GM19324 (cell line): ENCODE data around the gene TMEM86A.

Experiments used
- ATAC-seq: cut with Tn5 transposase; IDR thresholded peaks from one replicate; pipeline ENCODE4 v1.9.1; 2021; ENCODE audit warnings: mild to moderate bottlenecking, moderate library complexity; ENCODE audit not compliant: unreplicated experiment, low FRiP score

The TMEM86A gene

DNA sequence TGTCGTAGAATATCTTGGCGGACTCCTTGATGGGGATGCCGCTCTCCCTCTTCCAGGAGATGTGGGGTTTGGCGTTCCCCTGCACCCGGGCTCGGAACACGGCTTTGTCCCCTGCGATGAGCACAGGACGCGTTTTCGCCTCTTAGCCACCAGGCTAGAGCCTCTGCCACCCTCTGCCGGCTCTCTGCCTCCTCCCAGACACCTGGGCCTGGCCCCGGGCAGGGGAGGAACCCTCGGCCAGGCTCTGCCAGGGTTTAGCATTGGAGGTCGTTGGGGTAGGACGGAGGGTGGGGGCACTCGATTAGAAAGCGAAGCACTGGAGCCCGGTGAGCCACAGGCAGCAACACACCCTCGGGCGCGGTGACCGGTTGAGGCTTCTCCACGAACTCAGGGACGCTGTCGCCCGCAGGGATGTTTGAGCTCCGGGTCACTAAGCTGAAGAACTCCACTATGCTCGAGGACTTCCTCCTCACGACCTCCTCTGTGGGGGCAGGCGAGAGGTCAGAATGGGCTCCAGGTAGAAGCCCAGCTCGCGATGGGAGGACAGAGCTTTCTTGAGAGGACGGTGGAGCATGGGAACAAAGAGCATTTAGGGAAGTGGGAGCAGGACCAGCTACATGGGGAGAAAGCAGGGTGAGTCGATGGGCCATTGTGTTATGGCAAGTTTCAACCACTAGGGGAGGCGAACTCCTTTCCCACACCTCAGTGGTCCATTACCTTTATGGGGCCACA lies 23.1 kb downstream of the TMEM86A start:
- peak; percentile 52 for ATAC-seq

GRCh38 chr11:18722293-18722637 lies 23.7 kb downstream of the TMEM86A start:
- no peak for ATAC-seq

- no peak for ATAC-seq
Measured at GRCh38 chr11:18723991-18724390, 25.4 kb downstream of the TMEM86A start.

DNA sequence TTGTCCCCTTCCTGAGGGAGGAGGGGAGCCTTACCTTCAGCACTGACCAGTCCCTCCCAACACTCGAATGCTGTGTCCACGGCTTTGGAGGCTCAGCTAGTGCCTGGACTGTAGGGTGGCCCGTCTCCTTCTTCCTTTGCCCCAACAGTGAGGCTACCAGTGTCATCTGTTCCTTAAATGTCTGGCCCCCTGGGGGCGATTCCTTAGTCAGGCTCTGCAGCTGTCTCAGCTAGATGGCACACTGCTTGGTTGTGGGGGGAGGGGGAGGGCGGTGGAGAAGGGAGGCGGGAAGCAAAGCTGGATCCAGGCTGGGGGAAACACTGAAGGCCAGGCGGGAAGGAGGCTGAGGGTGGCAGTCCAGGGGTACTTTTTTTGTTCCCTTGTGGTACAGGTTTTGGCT lies 27.5 kb downstream of the TMEM86A start, which contains the start of gene IGSF22:
TSS of gene IGSF22 (minus strand) at position 149 of the 400 bp plus-strand sequence. CDS start 1,952 bp downstream, outside the sequence.
- no peak for ATAC-seq

- no peak for ATAC-seq
Measured at GRCh38 chr11:18727479-18728236, 29.1 kb downstream of the TMEM86A start.

GRCh38 chr11:18728658-18729057 lies 30.1 kb downstream of the TMEM86A start:
- ATAC-seq = no peak

DNA sequence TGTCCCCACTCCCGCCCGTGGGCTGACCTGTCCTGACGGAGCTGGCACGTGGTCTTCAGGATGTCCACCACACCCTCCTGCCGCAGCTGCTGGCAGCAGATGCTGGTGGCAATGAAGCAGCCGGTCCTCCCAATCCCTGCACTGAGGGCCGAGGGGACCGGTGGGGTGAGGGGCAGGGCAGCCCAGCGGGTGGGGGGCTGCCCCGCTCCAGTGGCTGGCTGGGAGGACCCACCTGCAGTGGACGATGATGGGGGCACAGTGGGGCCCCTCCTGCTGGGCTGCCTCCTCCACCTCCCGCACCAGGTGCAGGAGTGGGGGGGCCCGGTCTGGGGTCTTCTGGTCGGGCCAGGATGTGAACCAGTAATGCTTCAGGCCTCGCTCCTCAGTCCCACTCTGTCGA lies 30.8 kb downstream of the TMEM86A start:
- ATAC-seq = no peak

GRCh38 chr11:18730020-18730419 lies 31.4 kb downstream of the TMEM86A start:
- ATAC-seq = no peak

GRCh38 chr11:18731441-18731840 lies 32.9 kb downstream of the TMEM86A start:
- no peak for ATAC-seq

DNA sequence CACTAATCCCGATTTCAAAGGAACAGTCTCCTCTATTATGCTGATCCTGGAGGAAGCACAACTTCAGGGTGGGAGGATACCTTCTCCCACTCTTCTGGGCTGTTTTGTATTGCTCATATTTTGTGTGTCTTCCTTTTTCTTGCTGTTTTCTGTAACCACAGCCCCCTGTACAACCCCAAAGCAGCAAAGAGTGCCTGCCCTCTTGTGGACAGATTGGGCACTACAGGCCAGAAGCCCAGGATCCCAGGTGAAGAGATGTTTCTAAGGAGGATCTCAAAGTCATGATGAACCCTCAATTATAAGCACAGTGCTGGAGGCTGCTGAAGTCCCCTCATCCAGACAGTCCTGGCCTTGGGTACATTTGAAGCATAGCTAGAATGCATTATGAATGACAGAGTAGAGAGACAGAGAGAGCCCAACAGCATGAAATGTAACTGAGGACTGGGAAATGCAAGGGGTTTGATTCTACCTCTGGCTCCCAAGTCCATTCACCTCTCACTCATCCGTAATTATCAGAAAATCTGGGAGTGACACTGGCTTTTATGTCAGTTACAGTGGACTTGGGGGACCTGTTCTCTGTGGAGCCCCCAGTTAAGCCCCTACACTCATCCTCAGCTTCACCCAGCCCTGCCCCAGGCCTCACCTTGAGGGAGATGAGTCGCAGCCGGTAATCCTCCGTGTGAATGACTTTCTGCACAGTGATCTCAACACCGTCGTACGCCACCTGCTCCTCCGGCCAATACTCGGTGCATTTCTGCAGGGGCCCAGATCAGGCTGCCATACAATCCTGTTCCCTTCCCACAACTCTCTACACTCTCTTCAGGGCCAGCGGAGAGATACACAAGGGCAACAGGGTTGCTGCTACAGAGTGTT lies 33.6 kb downstream of the TMEM86A start:
- no peak for ATAC-seq

DNA sequence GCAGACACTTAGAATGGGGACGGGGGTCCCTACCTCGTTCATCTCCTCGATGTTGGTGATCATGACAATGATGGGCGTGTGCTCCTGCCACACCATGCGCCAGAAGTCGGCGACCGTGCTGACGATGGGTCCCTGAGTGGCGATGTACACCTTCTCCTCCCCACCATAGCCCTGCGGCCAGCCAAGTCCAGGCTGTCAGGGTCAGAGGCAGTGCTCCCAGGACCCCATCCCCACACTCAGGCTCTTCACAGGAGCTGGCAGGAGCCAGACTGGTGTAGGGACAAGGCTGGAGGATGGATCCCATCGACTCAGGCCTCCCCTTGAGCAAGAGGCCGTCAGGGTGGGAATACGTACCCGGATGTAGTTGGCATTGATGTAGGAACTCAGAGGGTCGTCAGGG lies 34.6 kb downstream of the TMEM86A start:
- ATAC-seq = no peak

- no peak for ATAC-seq
Measured at GRCh38 chr11:18736590-18737148, 38.1 kb downstream of the TMEM86A start.

DNA sequence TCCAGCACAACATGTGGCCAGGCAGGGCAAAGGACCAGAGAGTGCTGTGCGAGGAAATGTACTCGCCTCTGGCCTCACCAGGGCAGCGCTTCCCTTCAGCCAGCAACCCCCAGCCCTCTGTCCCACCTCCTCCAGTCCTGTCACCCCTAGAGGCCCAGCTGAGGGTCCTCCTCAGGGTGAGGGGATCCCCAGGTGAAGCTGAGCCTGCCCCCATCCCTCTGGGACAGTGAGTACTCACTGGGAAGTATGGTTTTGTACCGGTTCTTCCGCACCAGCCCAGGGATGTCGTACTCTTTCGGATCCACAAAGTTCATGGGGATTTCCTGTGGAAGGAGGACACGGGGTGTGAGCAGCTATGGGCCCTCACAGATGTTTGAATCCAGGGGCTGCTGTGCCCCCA lies 39.1 kb downstream of the TMEM86A start:
- ATAC-seq = no peak

GRCh38 chr11:18739685-18740084 lies 41.1 kb downstream of the TMEM86A start:
- no peak for ATAC-seq

DNA sequence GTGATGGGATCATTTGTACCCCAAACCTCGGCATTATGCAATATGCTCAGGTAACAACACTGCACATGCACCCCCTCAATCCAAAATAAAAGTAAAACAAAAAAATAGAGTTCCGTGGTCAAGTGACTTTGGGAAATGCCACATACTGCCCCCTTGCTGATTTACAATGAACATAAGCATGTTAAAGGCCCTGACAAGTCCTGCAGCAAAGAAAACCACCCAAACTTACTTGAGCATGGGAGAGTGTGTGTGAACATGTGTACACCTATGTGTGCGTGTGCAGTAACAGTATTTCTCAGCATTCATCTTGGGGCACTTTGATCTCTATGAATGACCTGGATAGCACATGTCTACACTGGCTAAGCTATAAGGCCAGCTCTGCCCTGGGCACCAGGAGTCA lies 43.2 kb downstream of the TMEM86A start:
- no peak for ATAC-seq

GRCh38 chr11:18743365-18743764 lies 44.8 kb downstream of the TMEM86A start:
- ATAC-seq = no peak

DNA sequence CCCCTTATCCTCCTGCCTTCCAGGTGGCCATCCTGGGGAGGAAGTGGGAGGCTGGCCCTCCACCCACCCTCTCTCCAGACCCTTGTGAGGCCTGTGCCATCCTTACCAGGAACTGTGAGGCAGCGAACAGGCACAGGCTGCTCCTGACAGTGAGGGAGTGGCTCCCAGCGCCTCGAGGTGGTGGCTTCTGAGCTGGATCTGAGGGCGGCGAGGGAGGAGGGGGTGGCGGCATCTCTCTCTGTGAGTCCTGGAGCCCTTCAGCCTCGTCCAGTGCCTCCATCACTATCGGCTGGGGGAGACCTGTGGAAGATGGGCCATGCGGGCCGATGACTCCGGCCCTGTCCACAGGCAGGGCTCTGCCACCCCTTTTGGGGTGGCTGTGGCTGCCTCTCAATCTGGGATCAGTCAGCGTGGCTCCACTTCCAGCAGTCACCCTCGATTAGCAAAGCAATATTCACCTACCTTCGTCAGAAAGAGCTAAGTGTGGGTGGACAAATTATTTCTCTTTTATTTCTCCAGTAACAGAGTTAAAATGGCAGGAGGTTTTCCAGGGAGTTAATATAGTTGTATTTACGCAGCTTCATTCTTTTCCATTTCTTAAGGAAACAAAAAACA lies 45.4 kb downstream of the TMEM86A start:
- no peak for ATAC-seq

- ATAC-seq = no peak
Measured at GRCh38 chr11:18745251-18745650, 46.7 kb downstream of the TMEM86A start.

DNA sequence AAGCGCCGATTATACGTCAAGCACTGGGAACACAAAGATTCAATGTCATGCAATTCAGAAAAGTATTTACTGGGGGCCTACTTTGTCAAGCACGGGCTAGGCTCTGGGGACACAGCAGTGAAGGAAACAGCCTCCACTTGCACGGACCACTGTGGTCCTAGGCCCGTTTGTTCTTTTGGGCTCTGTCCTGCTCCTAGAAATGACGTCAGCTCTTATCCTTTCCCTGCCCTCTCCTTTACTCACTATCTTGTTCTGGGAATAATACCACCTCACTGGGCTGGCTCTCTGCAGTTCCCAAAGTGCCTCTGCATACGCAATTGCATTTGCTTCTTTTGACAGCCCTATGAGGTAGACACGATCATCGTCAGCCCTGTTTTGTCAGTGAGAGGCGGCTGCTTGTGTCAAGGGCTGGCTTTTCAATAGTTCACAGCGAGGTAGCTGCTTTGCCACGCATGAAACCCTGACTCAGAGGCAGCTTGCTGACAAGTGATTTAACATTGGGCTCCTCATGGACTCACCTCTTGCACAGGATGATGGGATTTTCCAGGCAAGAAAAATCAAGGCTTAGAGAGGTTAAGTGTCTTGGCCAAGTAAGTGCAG lies 50.3 kb downstream of the TMEM86A start:
- ATAC-seq = no peak
